Endothelial cell of umbilical vein (primary cell): ENCODE measurements around the gene SLAMF8.

Experiments
- JUN ChIP-seq: IDR thresholded peaks from 2 replicates; pipeline ENCODE4 v1.6.1; 2011; ENCODE audit warnings: borderline replicate concordance, low read depth; ENCODE audit not compliant: insufficient read length, insufficient read depth
- POLR2A ChIP-seq: IDR thresholded peaks from 2 replicates; pipeline ENCODE4 v1.6.1; 2012; ENCODE audit warnings: low read depth, mild to moderate bottlenecking, control low read depth, low read length
- POLR2AphosphoS5 ChIP-seq: IDR thresholded peaks from 2 replicates; pipeline ENCODE4 v1.6.1; 2012; ENCODE audit warnings: low read depth, mild to moderate bottlenecking, control low read depth, low read length, moderate library complexity; ENCODE audit not compliant: insufficient read depth
- TF ChIP-seq, protein P1 (sequence below), 2 donors: IDR thresholded peaks; 1 replicate in 1 of 2; 2 replicates in 1 of 2; pipeline ENCODE4 v1.5.1; 2011; ENCODE audit warnings: low read length in 2 of 2, mild to moderate bottlenecking in 2 of 2, moderate library complexity in 2 of 2, control low read depth in 1 of 2, inconsistent platforms in 1 of 2, low read depth in 1 of 2; ENCODE audit not compliant: insufficient read depth in 1 of 2; ENCODE audit errors: extremely low read depth in 1 of 2

DNA sequence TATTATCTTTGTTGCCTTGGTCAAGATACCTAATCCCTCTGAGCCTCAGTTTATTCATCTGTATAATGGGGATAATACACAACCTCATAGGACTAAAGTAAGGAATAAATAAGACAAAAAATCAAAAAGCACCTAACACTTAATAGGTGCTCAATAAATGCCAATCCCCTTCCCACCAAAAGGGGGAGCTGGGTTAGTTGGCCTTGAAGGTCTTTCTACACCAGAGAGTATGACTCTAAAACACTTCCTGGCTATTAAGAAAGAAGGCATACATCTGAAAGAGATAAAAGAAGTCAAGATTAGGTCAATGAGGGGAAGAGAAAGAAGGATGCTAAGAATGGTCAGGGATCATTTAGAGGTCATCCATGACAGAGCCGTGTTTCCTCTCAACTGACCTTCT, 24.7 kb downstream of the SLAMF8 start:
- TF ChIP-seq JUN (no peak), POLR2AphosphoS5 (no peak), POLR2A (no peak)
- TF ChIP-seq, protein P1, sequence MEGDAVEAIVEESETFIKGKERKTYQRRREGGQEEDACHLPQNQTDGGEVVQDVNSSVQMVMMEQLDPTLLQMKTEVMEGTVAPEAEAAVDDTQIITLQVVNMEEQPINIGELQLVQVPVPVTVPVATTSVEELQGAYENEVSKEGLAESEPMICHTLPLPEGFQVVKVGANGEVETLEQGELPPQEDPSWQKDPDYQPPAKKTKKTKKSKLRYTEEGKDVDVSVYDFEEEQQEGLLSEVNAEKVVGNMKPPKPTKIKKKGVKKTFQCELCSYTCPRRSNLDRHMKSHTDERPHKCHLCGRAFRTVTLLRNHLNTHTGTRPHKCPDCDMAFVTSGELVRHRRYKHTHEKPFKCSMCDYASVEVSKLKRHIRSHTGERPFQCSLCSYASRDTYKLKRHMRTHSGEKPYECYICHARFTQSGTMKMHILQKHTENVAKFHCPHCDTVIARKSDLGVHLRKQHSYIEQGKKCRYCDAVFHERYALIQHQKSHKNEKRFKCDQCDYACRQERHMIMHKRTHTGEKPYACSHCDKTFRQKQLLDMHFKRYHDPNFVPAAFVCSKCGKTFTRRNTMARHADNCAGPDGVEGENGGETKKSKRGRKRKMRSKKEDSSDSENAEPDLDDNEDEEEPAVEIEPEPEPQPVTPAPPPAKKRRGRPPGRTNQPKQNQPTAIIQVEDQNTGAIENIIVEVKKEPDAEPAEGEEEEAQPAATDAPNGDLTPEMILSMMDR (IDR thresholded peaks at IDR 0.05; ENCODE audit: extremely low read depth in 1 of 2, insufficient read depth in 1 of 2, low read depth in 1 of 2, low read length in 2 of 2): no peak
